NCI-H1048 (cell line): ENCODE data around the gene CFD.
"Not testable (repeated sequence)": the region's sequence is repeated elsewhere in the genome, so short reads cannot be mapped to it uniquely, and the experiment has no call there.

ENCODE experiments used
- DNase-seq: peaks from one replicate; lab custom pipeline; 2025; lab: John Stamatoyannopoulos, UW

CFD gene

DNA sequence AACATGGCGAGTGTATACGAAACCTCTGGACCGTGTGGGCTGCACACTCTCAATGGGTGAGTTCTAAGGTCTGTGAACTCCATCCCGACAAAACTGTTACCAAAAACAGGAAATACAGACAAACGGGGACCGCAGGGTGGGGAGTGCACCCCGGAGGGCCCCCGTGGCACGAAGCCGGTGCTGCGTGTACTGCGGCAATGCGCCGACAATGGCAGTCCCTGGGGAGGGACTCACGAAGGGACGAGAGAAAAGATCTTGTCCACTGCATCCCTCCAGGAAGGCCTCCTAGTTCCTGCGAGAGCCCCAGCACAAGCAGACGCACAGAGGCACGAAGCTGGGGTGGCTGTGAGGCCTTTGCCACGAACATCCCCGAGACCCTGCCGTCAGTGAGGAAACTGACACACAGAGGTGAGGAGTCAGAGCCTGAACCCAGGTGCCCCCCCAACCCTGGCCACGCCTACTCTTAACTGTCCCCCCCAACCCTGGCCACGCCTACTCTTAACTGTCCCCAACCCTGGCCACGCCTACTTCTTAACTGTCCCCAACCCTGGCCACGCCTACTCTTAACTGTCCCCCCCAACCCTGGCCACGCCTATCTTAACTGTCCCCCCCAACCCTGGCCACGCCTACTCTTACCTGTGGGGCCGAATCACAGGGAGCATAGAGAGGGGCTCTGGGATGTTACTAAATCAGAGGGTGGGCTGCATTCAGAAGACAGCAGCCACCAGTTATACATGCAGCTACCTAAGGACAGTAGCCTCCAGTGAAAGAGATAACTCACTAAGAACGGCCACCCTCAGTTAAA is 29.3 kb downstream of the CFD start:
- no peak for DNase-seq

DNA sequence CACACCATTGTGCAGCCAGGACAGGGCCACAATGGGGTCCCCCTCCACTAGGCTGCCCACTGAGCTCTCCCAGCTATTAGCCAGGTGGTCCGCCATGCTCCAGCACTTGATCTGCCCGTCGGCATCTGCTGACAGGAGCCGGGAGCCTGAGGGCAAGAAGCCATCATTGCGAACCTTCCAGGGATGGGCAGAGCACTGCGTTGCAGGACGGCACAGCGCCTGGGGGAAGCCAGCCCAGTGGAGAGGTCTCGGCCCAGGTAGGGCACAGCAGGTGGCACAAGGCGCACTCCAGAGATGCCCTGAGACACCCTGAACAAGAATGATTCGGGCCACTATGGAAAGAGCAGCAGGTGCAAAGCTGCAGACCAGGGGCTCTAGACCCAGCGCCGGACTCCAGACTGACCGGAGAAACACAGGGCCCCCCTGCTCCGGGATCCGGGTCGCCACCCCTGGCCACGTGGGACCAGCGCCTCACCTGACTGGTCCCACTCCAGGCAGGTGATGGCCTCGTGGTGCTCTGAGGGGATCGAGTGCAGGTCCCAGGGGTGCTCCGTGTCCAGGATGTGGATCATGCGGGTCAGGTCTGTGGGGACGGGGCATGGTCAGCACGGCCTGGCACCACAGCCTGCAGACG is 30.3 kb downstream of the CFD start:
- DNase-seq: no peak

DNA sequence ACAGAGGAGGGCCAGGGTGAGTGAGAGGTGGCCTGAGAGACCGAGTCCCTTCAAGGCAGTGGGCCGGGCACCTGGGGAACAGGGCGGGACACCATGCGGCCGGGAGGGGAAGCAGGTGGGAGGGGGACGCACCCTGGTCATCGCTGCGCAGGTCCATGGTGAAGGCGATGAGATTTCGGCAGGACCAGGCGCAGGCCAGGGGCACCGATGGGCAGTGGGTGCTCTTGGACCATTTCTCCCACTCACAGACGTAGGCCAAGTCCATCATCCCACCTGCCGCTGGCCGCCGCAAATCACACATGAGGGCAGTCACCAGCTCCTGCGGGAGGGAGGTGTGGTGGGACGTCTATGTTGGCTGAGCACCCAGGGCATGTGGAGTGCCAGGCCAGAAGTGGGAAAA is 31.4 kb downstream of the CFD start:
- DNase-seq: no peak

DNA sequence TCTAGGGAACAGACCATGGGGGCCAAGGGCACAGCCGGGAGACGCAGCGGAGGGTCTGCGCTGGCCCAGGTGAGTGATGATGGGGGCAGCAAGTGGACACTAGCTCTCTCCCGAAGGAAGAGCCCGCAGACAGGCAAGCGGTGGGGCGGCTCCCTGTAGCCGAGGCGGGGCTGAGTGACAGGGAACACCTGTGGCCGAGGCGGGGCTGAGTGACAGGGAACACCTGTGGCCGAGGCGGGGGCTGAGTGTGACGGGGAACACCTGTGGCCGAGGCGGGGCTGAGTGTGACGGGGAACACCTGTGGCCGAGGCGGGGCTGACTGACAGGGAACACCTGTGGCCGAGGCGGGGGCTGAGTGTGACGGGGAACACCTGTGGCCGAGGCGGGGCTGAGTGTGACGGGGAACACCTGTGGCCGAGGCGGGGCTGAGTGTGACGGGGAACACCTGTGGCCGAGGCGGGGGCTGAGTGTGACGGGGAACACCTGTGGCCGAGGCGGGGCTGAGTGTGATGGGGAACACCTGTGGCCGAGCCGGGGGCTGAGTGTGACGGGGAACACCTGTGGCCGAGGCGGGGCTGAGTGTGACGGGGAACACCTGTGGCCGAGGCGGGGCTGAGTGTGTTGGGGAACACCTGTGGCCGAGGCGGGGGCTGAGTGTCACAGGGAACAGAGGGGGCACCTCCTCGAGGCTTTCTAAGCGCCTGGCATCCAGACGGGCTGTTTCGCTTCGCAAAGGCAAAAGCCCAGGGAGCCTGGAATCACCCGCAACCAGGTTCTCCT is 32.1 kb downstream of the CFD start:
- DNase-seq: not testable (repeated sequence)

DNA sequence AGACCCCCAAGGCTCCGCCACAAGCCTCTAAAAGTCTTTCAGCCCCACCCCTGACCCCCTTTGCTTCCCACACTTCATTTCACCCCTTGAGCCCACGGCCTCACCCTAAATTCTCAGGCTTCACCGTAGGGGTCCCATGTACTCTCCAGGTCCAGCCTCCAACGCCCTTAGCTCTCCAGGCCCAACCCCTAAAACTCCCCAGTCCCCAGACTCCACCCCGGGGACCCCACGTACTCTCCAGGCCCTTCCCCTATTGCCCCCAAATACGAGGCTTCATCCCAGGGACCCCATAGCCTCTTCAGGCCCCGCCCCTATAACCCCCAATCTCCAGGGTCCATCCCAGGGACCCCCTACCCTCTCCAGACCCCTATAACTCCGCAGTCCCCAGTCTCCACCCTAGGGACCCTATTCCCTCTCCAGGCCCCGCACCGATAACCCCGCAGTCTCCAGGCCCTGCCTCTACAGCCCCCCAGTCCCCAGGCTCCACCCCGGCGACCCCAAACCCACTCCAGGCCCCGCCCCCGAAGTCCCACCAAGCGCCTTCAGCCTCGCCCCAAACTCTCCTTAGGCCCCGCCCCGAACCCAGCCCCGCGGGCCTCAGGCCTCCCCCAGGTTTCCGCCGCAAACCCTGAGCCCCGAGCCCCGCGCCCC is 32.9 kb downstream of the CFD start:
- DNase-seq: no peak

DNA sequence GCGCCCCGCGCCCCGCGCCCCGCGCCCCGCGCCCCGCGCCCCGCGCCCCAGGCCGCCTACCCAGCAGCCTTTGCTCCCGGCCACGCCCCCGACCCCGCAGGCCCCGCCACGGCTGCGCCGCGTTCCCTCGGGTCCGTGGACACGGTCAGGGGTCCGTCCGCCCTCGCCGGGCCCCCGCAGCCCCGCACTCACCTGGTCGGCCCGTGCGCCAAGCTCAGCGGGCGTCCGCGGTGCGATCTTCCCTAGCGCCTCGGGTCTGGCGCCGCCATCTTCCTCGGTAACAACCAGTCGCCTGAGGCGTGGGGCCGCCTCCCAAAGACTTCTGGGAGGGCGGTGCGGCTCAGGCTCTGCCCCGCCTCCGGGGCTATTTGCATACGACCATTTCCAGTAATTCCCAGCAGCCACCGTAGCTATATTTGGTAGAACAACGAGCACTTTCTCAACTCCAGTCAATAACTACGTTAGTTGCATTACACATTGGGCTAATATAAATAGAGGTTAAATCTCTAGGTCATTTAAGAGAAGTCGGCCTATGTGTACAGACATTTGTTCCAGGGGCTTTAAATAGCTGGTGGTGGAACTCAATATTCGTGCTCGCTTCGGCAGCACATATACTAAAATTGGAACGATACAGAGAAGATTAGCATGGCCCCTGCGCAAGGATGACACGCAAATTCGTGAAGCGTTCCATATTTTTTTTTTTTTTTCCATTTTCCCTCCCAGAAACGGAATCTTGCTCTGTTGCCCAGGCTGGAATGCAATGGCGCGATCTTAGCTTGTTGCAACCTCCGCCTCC is 33.6 kb downstream of the CFD start, which contains the start of the genes MED16 and RNU6-9:
Gene MED16, minus strand, starts transcription at position 294 of the 796 bp plus-strand sequence. CDS start 2,056 bp downstream, outside the sequence.
Gene RNU6-9, plus strand, starts transcription at position 591 of the 796 bp plus-strand sequence.
- DNase-seq: peak; percentile 85

DNA sequence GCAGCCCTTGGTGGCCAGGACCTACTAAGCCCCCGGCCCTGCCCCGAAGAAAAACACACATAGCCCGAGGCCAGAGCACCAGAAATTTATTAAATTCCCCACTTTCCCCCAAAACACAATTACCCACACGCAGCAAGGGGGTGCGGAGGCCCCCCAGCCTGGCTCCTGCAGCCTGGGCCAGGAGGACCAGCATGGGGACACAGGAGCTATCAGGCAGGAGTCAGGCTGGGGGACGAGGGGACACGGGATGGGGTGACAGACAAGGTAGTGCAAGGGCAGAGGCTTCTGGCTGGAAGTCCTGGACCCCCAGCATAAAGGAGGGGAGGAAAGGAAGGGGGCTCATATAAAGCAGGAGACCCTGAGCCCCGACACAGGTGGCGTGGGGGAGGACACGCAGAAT is 37.0 kb downstream of the CFD start:
- no peak for DNase-seq

DNA sequence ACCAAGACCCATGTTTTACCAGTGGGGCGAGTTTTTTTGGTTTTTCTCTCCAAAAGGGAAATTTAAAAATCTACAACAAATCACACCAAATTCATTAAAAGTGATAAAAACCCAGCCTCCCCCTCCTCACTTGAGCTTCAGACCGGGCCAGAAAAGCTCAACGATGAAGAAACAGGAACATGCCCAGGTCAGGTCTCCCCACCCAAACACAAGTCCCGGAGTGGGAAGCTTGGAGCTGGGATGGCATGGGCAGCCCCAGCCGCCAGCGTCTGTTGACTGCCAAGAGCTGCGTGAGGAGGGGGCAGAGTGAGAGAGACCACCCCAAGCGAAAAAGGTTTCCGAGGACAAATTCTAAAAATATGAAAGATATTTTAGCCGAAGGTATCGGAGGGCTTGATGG is 37.5 kb downstream of the CFD start:
- DNase-seq: no peak

DNA sequence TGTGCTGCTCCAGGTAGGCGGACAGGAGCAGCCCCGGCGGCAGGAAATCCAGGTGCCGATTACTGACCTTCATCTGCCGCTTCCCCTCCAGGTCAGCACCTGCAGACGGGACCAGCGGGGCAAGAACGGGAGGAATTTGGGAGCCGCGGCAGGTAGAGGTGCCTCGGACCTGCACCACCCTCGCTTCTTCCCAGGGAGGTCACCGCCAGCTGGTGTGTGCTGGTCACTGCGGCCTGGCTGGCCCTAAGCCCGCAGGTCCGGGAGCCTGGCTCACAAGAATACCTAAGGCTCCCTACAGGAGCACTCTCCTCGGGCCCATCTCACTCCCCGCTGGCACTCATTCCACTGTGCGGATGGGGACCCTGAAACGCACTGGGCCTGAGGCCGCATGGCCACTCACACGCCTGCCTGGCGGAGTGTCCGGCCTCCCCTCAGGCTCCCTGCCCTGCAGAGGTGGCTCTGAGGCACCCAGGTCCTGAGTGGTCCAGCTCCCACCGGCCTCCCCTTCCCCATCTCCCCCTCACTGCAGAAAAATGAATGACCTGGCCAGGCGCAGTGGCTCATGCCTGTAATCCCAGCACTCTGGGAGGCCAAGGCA is 38.1 kb downstream of the CFD start:
- DNase-seq: no peak

DNA sequence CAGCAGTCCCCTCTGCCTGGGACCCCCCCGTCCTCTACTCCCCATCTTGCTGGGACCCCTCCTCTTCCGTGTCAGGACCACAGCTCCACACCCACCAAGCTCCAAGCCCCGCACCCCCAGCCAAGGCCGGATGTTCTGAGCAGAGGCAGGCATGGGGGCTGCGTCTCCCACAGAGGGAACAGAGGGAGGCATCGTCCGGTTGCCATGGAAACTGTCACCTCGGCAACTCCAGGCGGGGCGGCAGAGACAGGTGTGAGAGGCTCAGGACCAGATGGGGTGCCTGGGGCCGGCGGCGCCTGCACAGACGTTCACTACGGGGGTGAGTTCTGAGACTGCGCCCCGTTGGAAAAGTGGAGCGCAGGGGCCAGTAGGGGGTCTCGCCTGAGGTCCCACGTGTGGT is 39.2 kb downstream of the CFD start:
- no peak for DNase-seq

DNA sequence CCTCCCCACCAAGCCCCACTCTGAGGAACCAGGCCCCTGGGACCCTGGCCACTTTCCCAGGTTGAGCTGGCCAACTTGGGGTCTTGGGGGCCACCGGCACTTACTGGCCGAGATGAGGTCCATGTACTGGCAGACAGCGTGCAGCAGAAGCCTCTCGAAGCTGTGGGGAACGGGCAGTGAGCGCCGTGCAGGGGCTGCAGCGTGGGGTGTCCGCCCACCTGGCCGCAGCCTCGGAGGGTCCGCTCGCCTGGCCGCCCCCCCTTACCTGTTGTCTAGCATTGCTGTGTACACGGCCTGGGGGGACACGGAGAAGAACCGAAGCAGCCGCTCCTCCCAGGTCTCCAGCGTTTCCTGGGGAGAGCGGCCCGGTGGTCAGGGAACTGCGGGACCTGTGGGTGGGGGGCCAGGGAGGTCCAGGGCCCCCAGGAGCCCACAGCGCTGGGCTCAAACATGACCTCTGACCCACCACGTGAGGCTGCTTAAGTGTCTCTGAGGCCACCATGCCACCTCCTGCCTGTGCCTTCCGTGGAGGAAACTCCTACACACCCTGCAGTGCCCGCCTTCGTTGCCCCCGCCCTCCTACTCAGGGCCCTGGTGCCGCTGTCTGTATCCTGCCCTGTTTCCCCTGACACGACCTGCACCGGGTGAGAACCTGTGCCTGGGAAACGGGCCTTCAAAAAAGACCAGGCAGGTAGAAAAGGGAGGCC is 40.0 kb downstream of the CFD start:
- no peak for DNase-seq

DNA sequence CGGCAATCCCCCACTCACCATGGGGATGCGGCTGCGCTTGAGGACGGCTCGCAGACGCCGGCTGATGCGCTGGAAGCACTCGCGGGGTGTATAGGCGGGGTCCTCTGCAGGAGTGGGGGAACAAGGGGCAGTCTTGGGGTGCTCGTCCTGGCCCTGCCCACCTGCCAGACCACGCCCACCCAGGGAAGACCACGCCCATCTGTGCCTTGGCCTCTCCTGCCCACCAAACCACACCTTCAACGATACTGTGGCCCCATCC is 40.5 kb downstream of the CFD start:
- DNase-seq: no peak

DNA sequence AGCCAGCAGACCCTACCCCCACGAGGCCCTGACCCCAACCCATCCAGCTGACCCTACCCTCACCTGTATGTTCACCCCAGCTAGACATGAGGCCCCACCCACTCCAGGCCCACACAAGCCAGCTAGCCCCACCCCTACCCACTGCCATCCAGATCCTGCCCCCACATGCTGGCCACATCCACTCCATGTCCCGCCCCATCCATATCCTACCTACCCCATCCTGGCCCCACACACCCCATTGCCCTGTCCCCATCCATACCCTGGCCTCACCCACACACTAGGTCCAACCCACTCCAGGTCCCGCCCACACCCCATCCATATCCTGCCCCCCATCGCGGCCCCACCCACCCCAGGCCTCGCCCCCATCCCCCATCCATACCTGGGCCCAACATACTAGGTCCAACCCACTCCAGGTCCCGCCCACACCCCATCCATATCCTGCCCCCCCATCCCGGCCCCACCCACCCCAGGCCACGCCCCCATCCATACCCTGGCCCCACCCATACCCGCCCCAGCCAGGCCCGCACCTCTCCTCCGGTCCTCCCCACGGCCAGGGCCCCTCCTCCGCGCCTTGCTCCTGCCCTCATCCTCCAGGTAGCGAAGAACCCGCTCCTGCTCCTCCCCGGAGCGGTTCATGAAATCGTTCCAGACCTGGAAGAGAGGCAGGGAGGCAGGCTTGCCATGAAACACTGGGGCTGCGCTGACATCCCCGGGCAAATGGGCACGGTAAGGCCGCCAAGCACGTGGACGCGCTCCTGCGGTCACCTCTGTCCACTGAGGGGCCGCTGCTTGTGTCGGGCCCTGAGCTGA is 41.0 kb downstream of the CFD start:
- DNase-seq: no peak

DNA sequence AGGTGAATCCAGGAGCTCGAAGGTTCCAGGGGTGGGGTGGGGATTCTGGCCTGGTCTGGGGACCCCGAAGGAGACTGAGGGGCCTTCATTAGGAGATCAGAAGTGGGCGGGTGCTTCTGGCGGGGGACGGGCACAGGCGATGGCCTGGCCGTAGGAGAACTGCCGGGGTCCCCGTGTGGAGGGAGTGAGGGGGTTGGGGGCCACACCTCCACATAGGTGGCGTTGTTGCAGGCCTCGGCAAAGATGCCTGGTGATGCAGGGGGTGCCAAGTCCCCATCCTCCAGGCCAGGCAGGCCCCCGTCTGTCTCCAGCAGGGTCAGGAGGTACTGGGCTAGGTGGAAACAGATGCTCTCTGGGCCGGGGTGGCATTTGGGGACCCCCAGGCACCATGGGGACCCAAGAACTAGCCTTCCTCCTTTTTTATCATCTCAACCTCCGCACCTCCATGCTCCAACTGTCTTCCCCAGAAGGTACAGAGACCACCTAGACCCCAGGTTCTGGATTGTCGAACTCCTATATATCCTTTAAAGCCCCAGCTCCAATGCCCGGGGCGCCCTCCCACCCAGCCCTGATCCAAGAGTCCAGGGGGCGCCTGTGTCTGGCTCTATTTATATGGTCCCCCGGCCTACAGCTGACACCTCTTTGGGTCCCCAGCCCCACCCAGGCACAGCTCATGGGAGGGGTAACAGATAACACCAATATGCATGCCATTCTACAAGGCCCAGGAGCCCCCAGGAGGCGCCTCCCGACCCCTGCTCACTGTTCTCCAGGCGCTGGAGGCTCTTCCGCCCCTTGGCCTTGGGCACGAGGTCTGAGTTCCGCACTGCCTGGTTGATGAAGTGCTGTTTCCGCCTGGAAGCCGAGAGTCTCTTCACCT is 42.0 kb downstream of the CFD start:
- DNase-seq: no peak

DNA sequence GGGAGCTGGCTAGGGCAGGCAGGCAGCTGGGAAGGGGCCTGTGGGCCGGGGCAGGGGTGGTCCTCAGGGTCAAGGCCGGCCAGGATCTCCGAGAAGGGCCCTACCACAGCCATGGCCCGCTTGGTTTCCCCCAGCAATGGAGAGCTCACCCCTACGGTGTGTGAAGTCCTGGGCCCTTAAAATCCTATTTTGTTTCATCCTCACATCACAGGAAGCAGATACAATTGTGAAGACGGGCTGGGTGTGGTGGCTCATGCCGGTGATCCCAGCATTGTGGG is 42.6 kb downstream of the CFD start:
- DNase-seq: no peak

DNA sequence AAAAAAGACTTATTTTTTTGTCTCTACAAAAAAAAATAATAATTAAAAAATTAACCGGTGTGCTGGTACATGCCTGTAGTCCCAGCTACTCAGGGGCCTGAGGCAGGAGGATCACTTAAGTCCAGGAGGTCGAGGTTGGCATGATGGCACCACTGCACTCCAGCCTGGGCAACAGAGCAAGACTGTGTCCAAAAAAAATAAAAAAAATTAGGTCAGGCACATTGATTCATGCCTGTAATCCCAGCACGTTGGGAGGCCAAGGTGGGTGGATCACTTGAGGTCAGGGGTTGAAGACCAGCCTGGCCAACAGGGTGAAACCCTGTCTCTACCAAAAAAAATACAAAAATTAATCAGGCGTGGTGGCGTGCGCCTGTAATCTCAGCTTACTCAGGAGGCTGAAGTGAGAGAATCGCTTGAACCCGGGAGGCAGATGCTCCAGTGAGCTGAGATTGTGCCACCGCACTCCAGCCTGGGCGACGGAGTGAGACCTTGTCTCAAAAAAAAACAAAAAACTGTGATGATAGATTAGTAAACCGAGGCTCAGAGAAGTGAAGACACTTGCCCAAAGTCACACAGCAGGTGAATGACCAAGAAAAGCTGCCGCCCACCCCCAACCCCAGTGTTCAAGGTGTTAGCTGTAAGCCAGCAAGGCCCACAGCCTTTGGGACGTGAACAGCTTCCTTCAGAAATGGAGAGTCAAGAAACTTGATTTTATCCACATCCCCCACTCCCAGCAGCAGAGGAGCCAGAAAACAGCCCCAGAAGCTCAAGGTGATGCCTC is 43.2 kb downstream of the CFD start:
- no peak for DNase-seq

DNA sequence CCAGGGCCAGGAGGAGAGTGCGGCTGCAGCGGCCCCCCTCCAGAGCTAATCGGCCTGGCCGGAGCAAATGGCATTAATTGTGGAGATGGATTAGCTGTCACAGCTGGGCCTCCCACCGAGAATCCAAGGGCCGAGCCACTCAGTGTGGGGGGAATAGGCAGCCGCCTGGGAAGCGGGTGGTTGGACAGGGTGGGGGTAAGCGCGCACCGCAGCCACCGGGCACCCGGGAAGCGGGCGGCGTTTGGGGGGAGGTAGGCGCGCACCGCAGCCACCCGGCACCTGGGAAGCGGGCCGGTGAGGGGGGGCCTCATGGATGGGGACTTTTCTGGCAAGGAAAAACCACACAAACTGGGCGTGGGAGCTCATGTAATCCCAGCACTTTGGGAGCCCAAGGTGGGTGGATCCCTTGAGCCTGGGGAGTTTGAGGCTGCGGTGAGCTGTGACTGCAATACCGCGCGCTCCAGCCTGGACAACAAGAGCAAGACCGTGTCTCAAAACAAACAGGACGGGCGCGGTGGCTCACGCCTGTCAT is 43.9 kb downstream of the CFD start:
- no peak for DNase-seq

DNA sequence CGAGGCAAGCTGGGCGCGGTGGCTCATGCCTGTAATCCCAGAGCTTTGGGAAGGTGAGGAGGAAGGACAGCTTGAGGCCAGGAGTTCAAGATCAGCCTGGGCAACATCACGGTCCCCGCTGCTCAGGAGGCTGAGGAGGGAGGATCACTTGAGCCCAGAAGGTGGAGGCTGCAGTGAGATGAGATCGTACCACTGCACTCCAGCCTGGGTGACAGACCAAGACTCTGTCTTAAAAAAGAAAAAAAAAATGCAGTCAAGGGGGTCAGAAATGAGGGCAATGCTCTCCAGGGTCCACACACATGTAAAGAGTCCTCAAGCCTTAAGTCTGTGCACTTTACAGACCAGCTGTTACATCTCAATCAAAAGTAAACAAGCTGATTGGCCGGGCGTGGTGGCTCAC is 45.1 kb downstream of the CFD start:
- DNase-seq: no peak
